Vagina (tissue), 2 donors: ENCODE measurements around the gene KISS1R. TPM values are rescaled to one million over a fixed set of nuclear protein-coding genes. Genes with fewer than 3 reads are reported as not detected.

Experiments
- DNase-seq, 2 donors: peaks; one replicate each; pipeline ENCODE4 v3.0.0-alpha.2; 2017; ENCODE audit errors: extremely low spot score in 2 of 2
- H3K27ac ChIP-seq: fragments of 200-600 bp; sonication (generic); one replicate; pipeline ENCODE4 v1.5.1; 2019
- H3K27me3 ChIP-seq: fragments of 200-600 bp; sonication (generic); one replicate; pipeline ENCODE4 v1.5.1; 2019
- H3K36me3 ChIP-seq, 2 donors: fragments of 200-600 bp; sonication (generic); one replicate each; pipeline ENCODE4 v1.5.1; 2017 to 2019
- H3K4me1 ChIP-seq: fragments of 200-600 bp; sonication (generic); one replicate; pipeline ENCODE4 v1.5.1; 2019
- H3K4me3 ChIP-seq, 2 donors: fragments of 200-600 bp; sonication (generic); 1 replicate in 1 of 2; 2 replicates in 1 of 2; pipeline ENCODE4 v1.5.1; 2016 to 2019
- H3K9me3 ChIP-seq: fragments of 200-600 bp; sonication (generic); one replicate; pipeline ENCODE4 v1.5.1; 2019
- POLR2A ChIP-seq, 2 donors: fragments of 450-650 bp; IDR thresholded peaks; one replicate each; pipeline ENCODE4 v1.6.1; 2017; ENCODE audit warnings: antibody characterized with exemption in 2 of 2, mild to moderate bottlenecking in 2 of 2, moderate library complexity in 2 of 2
- POLR2AphosphoS5 ChIP-seq, 2 donors: sonication (generic); formaldehyde crosslinking; IDR thresholded peaks; one replicate each; pipeline ENCODE4 v1.9.0; 2017; ENCODE audit warnings: antibody characterized with exemption in 2 of 2, mild to moderate bottlenecking in 2 of 2, low read depth in 1 of 2; ENCODE audit not compliant: insufficient read depth in 1 of 2
- intact Hi-C: fragments of 100-400 bp; cut with DNase I; formaldehyde crosslinking; loops from one replicate; pipeline ENCODE4 v1.15.1; 2023
- small RNA-seq: library from RNA; depleted of rRNA; stranded (forward); fragments of <200 nt; gene quantifications from one replicate; pipeline ENCODE3, GENCODE V24; 2016
- total RNA-seq: library from RNA; depleted of rRNA; stranded (reverse); fragments of >200 nt; gene quantifications from one replicate; pipeline ENCODE4 v1.2.3, GENCODE V29; 2016
- TF ChIP-seq, protein P1 (sequence below), 3 experiments: fragments of 450-650 bp in 2 of 3; fragments of 200-600 bp in 1 of 3; sonication (generic) in 1 of 3; IDR thresholded peaks; one replicate each; pipeline ENCODE4 v1.5.1; 2017 to 2019; ENCODE audit warnings: antibody characterized with exemption in 3 of 3, mild to moderate bottlenecking in 2 of 3, moderate library complexity in 2 of 3

The KISS1R gene
- total RNA-seq, 1 donor from 2014 or later = not detected

DNA sequence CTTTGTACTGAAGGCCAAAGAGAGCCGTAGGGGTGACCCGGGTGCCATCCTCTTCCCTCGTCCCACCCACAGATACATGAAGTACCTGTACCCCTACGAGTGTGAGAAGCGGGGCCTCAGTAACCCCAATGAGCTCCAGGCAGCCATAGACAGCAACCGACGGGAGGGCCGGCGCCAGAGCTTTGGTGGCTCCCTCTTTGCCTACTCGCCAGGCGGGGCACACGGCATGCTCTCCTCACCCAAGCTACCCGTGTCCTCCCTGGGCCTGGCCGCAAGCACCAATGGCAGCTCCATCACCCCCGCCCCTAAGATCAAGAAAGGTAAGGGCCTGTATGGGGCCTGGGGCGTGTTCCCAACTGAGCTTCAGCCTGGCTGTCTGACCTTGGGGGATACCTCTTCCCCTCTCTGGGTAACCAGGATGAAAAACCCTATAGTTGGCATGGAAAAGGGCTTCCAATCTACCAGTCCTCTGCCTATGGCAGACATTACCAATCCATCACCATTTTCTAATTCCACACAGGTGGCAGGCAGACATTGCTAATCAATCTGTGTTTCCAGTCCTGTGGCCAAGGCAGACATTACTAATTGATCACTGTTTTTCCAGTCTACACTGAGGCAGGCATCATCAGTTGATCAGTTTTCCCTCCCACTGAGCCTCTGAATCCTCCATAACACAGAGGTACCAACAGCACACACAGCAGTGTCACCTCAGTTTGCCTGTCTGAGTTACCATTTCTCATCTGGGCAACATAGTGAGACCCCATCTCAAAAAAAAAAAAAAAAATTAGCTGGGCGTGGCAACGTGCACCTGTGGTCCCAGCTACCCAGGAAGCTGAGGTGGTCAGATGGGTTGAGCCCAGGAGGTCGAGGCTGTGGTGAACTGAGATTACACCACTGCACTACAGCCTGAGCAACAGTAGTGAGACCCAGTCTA is 47.9 kb downstream of the KISS1R start:
- no peak overlapping the region for H3K4me3 ChIP-seq
- H3K36me3 ChIP-seq = peaks cover 0 to 37% of the 10 kb centered on the region in 2 donors
- no peaks in the 10 kb centered on the region for H3K9me3 ChIP-seq
- intact Hi-C loops = no loop called here
- TF ChIP-seq POLR2AphosphoS5 (IDR thresholded peaks at IDR 0.05; ENCODE audit: insufficient read depth in 1 of 2, low read depth in 1 of 2) = no peak
- TF ChIP-seq, protein P1, sequence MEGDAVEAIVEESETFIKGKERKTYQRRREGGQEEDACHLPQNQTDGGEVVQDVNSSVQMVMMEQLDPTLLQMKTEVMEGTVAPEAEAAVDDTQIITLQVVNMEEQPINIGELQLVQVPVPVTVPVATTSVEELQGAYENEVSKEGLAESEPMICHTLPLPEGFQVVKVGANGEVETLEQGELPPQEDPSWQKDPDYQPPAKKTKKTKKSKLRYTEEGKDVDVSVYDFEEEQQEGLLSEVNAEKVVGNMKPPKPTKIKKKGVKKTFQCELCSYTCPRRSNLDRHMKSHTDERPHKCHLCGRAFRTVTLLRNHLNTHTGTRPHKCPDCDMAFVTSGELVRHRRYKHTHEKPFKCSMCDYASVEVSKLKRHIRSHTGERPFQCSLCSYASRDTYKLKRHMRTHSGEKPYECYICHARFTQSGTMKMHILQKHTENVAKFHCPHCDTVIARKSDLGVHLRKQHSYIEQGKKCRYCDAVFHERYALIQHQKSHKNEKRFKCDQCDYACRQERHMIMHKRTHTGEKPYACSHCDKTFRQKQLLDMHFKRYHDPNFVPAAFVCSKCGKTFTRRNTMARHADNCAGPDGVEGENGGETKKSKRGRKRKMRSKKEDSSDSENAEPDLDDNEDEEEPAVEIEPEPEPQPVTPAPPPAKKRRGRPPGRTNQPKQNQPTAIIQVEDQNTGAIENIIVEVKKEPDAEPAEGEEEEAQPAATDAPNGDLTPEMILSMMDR (IDR thresholded peaks at IDR 0.05) = no peak
- TF ChIP-seq POLR2A (IDR thresholded peaks at IDR 0.05) = no peak
- H3K4me1 ChIP-seq = no peaks in the 10 kb centered on the region
- no peaks in the 10 kb centered on the region for H3K27me3 ChIP-seq
- H3K27ac ChIP-seq = no peak overlapping the region
- no peak for DNase-seq

GRCh38 chr19:966485-967088 is 49.5 kb downstream of the KISS1R start:
- no peak for DNase-seq
- intact Hi-C loops = no loop called here
- peaks cover 0 to 49% of the 10 kb centered on the region in 2 donors for H3K36me3 ChIP-seq

More at GRCh38 chr19:966485-967088, 49.5 kb downstream of the KISS1R start:
- no peak overlapping the region for H3K27ac ChIP-seq
- TF ChIP-seq, protein P1 (IDR thresholded peaks at IDR 0.05) = no peak
- TF ChIP-seq POLR2A (IDR thresholded peaks at IDR 0.05) = no peak
- TF ChIP-seq POLR2AphosphoS5 (IDR thresholded peaks at IDR 0.05; ENCODE audit: insufficient read depth in 1 of 2, low read depth in 1 of 2) = no peak
- H3K27me3 ChIP-seq = no peaks in the 10 kb centered on the region
- no peaks in the 10 kb centered on the region for H3K4me1 ChIP-seq
- no peak overlapping the region for H3K4me3 ChIP-seq
- H3K9me3 ChIP-seq = peaks cover 7% of the 10 kb centered on the region

Small RNAs within 50 kb of the gene (small RNA-seq; reads per million reads assigned to genes)
- not detected for gene RNU6-9

Other genes starting within 250 kb of the KISS1R start
- gene FSTL3, start 240.9 kb upstream of the KISS1R start, total RNA-seq = 129 TPM
- not detected for gene PRSS57, start 221.9 kb upstream of the KISS1R start, total RNA-seq
- gene PALM, start 208.4 kb upstream of the KISS1R start, total RNA-seq = 40.0 TPM
- 0.49 TPM for gene MISP, start 166.2 kb upstream of the KISS1R start, total RNA-seq
- 230 TPM for gene PTBP1, start 119.9 kb upstream of the KISS1R start, total RNA-seq
- not detected for gene PLPPR3, start 95.4 kb upstream of the KISS1R start, total RNA-seq
- gene AZU1, start 89.5 kb upstream of the KISS1R start, total RNA-seq = not detected
- not detected for gene PRTN3, start 76.3 kb upstream of the KISS1R start, total RNA-seq
- gene ELANE, start 65.0 kb upstream of the KISS1R start, total RNA-seq = not detected
- 2,325 TPM for gene CFD, start 57.7 kb upstream of the KISS1R start, total RNA-seq
- 46.9 TPM for gene MED16, start 24.1 kb upstream of the KISS1R start, total RNA-seq
- not detected for gene RNU6-9, start 23.8 kb upstream of the KISS1R start, total RNA-seq
- gene R3HDM4, start 4.1 kb upstream of the KISS1R start, total RNA-seq = 41.3 TPM
- 10.3 TPM for gene ARID3A, start 8.7 kb downstream of the KISS1R start, total RNA-seq
- gene WDR18, start 67.0 kb downstream of the KISS1R start, total RNA-seq = 66.8 TPM
- not detected for gene GRIN3B, start 83.1 kb downstream of the KISS1R start, total RNA-seq
- gene TMEM259, start 103.8 kb downstream of the KISS1R start, total RNA-seq = 130 TPM
- not detected for gene RNU6-2, start 104.2 kb downstream of the KISS1R start, total RNA-seq
- gene CNN2, start 109.3 kb downstream of the KISS1R start, total RNA-seq = 76.1 TPM
- gene ABCA7, start 122.8 kb downstream of the KISS1R start, total RNA-seq = 29.5 TPM
- gene ARHGAP45, start 149.8 kb downstream of the KISS1R start, total RNA-seq = 36.8 TPM
- gene POLR2E, start 178.0 kb downstream of the KISS1R start, total RNA-seq = 83.7 TPM
- 524 TPM for gene GPX4, start 186.7 kb downstream of the KISS1R start, total RNA-seq